Measurements from ENCODE around the gene OR10H3. TPM values are rescaled to one million over a fixed set of nuclear protein-coding genes. Genes with fewer than 3 reads are reported as not detected.

Gene OR10H3
- total and polyA plus RNA-seq, 2 experiments from 2014 or later, result not detected

GRCh38 chr19:15732388-15732787, 5.4 kb upstream of the OR10H3 start:
- Histone ChIP-seq H3K27me3 (no peaks in the 10 kb centered on the region), H3K9me3 (ENCODE audit: low read depth) (no peaks in the 10 kb centered on the region), H3K4me3 (no peak overlapping the region), H3K36me3 (no peaks in the 10 kb centered on the region), H3K27ac (no peak overlapping the region), H3K4me1 (ENCODE audit: low read depth) (no peaks in the 10 kb centered on the region)
- DNase-seq (ENCODE audit: low read depth in 1 of 2, low spot score in 1 of 2), result no peak
- TF ChIP-seq, protein P1, sequence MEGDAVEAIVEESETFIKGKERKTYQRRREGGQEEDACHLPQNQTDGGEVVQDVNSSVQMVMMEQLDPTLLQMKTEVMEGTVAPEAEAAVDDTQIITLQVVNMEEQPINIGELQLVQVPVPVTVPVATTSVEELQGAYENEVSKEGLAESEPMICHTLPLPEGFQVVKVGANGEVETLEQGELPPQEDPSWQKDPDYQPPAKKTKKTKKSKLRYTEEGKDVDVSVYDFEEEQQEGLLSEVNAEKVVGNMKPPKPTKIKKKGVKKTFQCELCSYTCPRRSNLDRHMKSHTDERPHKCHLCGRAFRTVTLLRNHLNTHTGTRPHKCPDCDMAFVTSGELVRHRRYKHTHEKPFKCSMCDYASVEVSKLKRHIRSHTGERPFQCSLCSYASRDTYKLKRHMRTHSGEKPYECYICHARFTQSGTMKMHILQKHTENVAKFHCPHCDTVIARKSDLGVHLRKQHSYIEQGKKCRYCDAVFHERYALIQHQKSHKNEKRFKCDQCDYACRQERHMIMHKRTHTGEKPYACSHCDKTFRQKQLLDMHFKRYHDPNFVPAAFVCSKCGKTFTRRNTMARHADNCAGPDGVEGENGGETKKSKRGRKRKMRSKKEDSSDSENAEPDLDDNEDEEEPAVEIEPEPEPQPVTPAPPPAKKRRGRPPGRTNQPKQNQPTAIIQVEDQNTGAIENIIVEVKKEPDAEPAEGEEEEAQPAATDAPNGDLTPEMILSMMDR (IDR thresholded peaks at IDR 0.05; ENCODE audit: low read depth, low read length), result no peak

GRCh38 chr19:15733895-15734294, 3.9 kb upstream of the OR10H3 start:
- Histone ChIP-seq H3K36me3 (no peaks in the 10 kb centered on the region), H3K4me3 (no peak overlapping the region), H3K9me3 (ENCODE audit: low read depth) (no peaks in the 10 kb centered on the region), H3K27ac (no peak overlapping the region), H3K27me3 (no peaks in the 10 kb centered on the region), H3K4me1 (ENCODE audit: low read depth) (no peaks in the 10 kb centered on the region)
- TF ChIP-seq, protein P1 (IDR thresholded peaks at IDR 0.05; ENCODE audit: low read depth, low read length), result no peak
- DNase-seq (ENCODE audit: low read depth in 1 of 2, low spot score in 1 of 2), result no peak

DNA sequence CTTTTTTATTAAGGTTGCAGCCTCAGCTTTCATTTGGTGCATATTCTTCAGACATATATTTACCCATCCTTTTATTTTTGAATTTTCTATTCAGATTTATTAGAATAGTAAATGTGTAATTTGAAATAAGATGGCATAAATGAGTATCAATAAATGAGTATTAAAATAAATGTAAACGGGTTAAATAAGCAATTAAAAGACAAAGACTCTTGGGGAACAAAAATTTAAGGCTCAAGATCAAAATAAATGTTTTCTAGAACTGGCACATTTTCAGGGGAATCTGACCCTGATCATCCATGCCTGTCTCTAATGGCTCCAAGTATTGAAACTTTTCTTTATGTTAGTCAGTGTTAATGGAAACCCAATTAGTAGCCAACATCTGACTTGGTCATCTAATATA, 3.0 kb downstream of the OR10H3 start:
- no peak for DNase-seq (ENCODE audit: low read depth in 1 of 2, low spot score in 1 of 2)
- Histone ChIP-seq H3K27ac (no peak overlapping the region), H3K27me3 (no peaks in the 10 kb centered on the region), H3K4me1 (ENCODE audit: low read depth) (no peaks in the 10 kb centered on the region), H3K4me3 (no peak overlapping the region), H3K9me3 (ENCODE audit: low read depth) (no peaks in the 10 kb centered on the region), H3K36me3 (no peaks in the 10 kb centered on the region)
- TF ChIP-seq, protein P1 (IDR thresholded peaks at IDR 0.05; ENCODE audit: low read depth, low read length), result no peak

DNA sequence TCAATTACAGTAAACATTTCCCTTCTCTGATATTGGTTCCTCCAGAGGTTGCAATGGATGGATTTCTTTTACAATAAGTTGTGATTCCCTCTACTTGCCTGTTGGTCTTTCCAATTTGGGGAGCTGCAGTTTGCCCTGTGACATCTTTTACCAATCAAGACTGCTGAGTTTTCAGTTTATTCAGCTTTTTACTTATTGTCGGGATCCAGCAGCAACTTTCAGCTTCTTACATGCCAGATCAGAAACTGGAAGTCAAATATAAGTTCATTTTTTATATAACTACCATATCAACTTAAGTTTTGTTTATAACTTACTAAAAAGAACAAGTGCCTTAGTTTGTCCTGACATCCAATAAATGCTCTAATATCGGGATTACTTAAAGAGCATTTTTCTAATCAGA, 10.5 kb downstream of the OR10H3 start:
- H3K9me3 ChIP-seq (ENCODE audit: low read depth), result peaks cover 3% of the 10 kb centered on the region

DNA sequence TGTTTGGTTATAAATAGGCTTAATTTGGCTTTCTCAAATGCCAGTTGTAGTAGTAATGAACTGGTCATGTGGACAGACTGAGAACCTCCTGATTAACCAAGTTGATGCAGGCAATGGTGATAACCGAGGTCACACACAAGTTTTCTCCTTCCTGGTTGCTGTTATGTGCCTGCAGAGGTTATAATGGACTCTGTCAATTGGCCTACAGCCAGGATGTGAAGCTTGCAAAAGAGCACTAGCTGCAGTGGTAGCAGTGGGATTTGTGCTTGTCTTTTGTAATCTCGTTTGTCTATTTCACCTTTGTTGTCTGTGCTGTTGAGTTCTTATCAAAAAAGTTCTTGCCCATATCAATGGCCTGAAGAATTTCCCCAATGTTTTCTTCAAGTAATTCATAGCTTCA, 20.6 kb downstream of the OR10H3 start:
- TF ChIP-seq, protein P1 (IDR thresholded peaks at IDR 0.05; ENCODE audit: low read depth, low read length), result no peak
- H3K36me3 ChIP-seq, result no peaks in the 10 kb centered on the region
- H3K27ac ChIP-seq, result no peak overlapping the region
- H3K4me1 ChIP-seq (ENCODE audit: low read depth), result no peaks in the 10 kb centered on the region
- H3K27me3 ChIP-seq, result no peaks in the 10 kb centered on the region
- DNase-seq (ENCODE audit: low read depth in 1 of 2, low spot score in 1 of 2), result no peak
- H3K4me3 ChIP-seq, result no peak overlapping the region
- H3K9me3 ChIP-seq (ENCODE audit: low read depth), result no peaks in the 10 kb centered on the region

More for the DNA sequence above, 10.5 kb downstream of the OR10H3 start:
- Histone ChIP-seq H3K4me1 (ENCODE audit: low read depth) (no peaks in the 10 kb centered on the region), H3K4me3 (no peak overlapping the region), H3K27me3 (no peaks in the 10 kb centered on the region), H3K27ac (no peak overlapping the region), H3K36me3 (no peaks in the 10 kb centered on the region)
- TF ChIP-seq, protein P1 (IDR thresholded peaks at IDR 0.05; ENCODE audit: low read depth, low read length), result no peak
- DNase-seq (ENCODE audit: low read depth in 1 of 2, low spot score in 1 of 2), result no peak

Measured in cardiac muscle cell (in vitro differentiated cells and primary cell).